NCI-H2196 treated with DMSO at 0.1 percent for 48 hours (cell line): ENCODE data around the gene CAMSAP2.

Experiments used
- DNase-seq: peaks from one replicate; lab custom pipeline; 2025; ENCODE audit not compliant: unreplicated experiment; lab: John Stamatoyannopoulos, UW

Gene CAMSAP2

GRCh38 chr1:200738327-200738948 lies at the start of gene CAMSAP2:
TSS of gene CAMSAP2 (plus strand) at chr1:200738893. CDS start at chr1:200739828, 935 bp downstream.
- peak; percentile 83 for DNase-seq

- no peak for DNase-seq
Measured at GRCh38 chr1:200692316-200692715, 46.4 kb upstream of the CAMSAP2 start.

- DNase-seq: no peak
Measured at GRCh38 chr1:200693327-200693726, 45.4 kb upstream of the CAMSAP2 start.

GRCh38 chr1:200694738-200695137 lies 44.0 kb upstream of the CAMSAP2 start:
- DNase-seq: no peak

GRCh38 chr1:200699871-200700270 lies 38.8 kb upstream of the CAMSAP2 start:
- DNase-seq: no peak

GRCh38 chr1:200704986-200705500 lies 33.6 kb upstream of the CAMSAP2 start:
- DNase-seq: no peak

GRCh38 chr1:200706111-200706814 lies 32.4 kb upstream of the CAMSAP2 start:
- DNase-seq: no peak

- DNase-seq: no peak
Measured at GRCh38 chr1:200707116-200707515, 31.6 kb upstream of the CAMSAP2 start.

- no peak for DNase-seq
Measured at GRCh38 chr1:200708161-200708560, 30.5 kb upstream of the CAMSAP2 start.

GRCh38 chr1:200708769-200709168 lies 29.9 kb upstream of the CAMSAP2 start:
- DNase-seq: no peak

- no peak for DNase-seq
Measured at GRCh38 chr1:200710166-200710565, 28.5 kb upstream of the CAMSAP2 start.

- DNase-seq: no peak
Measured at GRCh38 chr1:200714504-200715187, 24.0 kb upstream of the CAMSAP2 start.

- DNase-seq: no peak
Measured at GRCh38 chr1:200720199-200720598, 18.5 kb upstream of the CAMSAP2 start.

- DNase-seq: no peak
Measured at GRCh38 chr1:200724064-200724463, 14.6 kb upstream of the CAMSAP2 start.

GRCh38 chr1:200727257-200727656 lies 11.4 kb upstream of the CAMSAP2 start:
- DNase-seq: no peak

- no peak for DNase-seq
Measured at GRCh38 chr1:200729863-200730262, 8.8 kb upstream of the CAMSAP2 start.

GRCh38 chr1:200731654-200732332 lies 6.9 kb upstream of the CAMSAP2 start:
- DNase-seq: no peak

GRCh38 chr1:200732438-200732837 lies 6.3 kb upstream of the CAMSAP2 start:
- DNase-seq: no peak

- DNase-seq: no peak
Measured at GRCh38 chr1:200733907-200734306, 4.8 kb upstream of the CAMSAP2 start.

- no peak for DNase-seq
Measured at GRCh38 chr1:200737647-200738291, 924 bp upstream of the CAMSAP2 start.
